K562 (cell line): ENCODE data around the gene IL1B. TPM values are rescaled to one million over a fixed set of nuclear protein-coding genes. Genes with fewer than 3 reads are reported as not detected.

ENCODE experiments used
- ATAC-seq: fragments of 200-7000 bp; cut with Tn5 transposase; 3 replicates; pipeline ENCODE4 v1.9.1; 2020; ENCODE audit warnings: moderate library complexity
- BruUV-seq: library from RNA; stranded (reverse); fragments of 400-500 nt; replicated peaks from 2 replicates; lab custom pipeline; 2021; lab: Mats Ljungman, UMichigan
- CTCF ChIA-PET: fragments of 300-600 bp; formaldehyde crosslinking; extraction: SDS; loops from one replicate; lab custom pipeline; 2021; ENCODE audit warnings: low intra/inter-chr PET ratio; lab: Yijun Ruan, JAX
- POLR2A ChIA-PET: fragments of 300-600, 350-650 bp; sonication (Branson Sonifier 250); formaldehyde crosslinking; extraction: SDS; loops from one replicate; lab custom pipeline; 2021; ENCODE audit warnings: antibody characterized with exemption, inconsistent platforms; lab: Yijun Ruan, JAX
- DNase-seq, 4 experiments: peaks; one replicate each; pipeline versions ENCODE4 v3.0.0 to v3.0.0-alpha.2; 2011 to 2018; ENCODE audit warnings: low spot score in 3 of 4, mixed read lengths in 3 of 4; ENCODE audit errors: extremely low read depth in 1 of 4
- FAIRE-seq: peaks from 2 replicates; lab custom pipeline; 2011; peaks lifted over from hg19 to GRCh38; lab: Jason Lieb, UNC
- H2AFZ ChIP-seq: 2 replicates; pipeline ENCODE4 v1.6.0; 2011; ENCODE audit warnings: low read depth, low read length, control low read depth, inconsistent platforms
- H3K27ac ChIP-seq: fragments of 200-600 bp; 3 replicates; pipeline ENCODE4 v1.8.0; 2011; ENCODE audit warnings: low read depth, mild to moderate bottlenecking, control low read depth, inconsistent platforms, low read length, moderate library complexity, mixed read lengths; ENCODE audit errors: extremely low read depth
- H3K27me3 ChIP-seq, 2 experiments: fragments of 300-600 bp in 1 of 2; 2 replicates in 1 of 2; 3 replicates in 1 of 2; pipeline versions ENCODE4 v1.6.0 to v1.8.0; 2011; ENCODE audit warnings: inconsistent platforms in 2 of 2, low read length in 2 of 2, mild to moderate bottlenecking in 1 of 2, mixed read lengths in 1 of 2, moderate library complexity in 1 of 2; ENCODE audit not compliant: control insufficient read depth in 2 of 2, insufficient read depth in 2 of 2
- H3K36me3 ChIP-seq: fragments of 300-600 bp; 3 replicates; pipeline ENCODE4 v1.8.0; 2011; ENCODE audit warnings: mild to moderate bottlenecking, low read length, inconsistent platforms; ENCODE audit not compliant: control insufficient read depth, insufficient read depth
- H3K4me1 ChIP-seq, 2 experiments: fragments of 200-600 bp in 1 of 2; replicated peaks in 1 of 2; 2 replicates in 1 of 2; 3 replicates in 1 of 2; pipeline versions ENCODE4 v1.5.1 to v1.8.0; 2011; ENCODE audit warnings: inconsistent platforms in 2 of 2, low read length in 2 of 2, mild to moderate bottlenecking in 1 of 2, mixed read lengths in 1 of 2, moderate library complexity in 1 of 2; ENCODE audit not compliant: control insufficient read depth in 2 of 2, insufficient read depth in 2 of 2
- H3K4me2 ChIP-seq: 2 replicates; pipeline ENCODE4 v1.6.1; 2011; ENCODE audit warnings: low read length, control low read depth, inconsistent platforms, mixed read lengths; ENCODE audit not compliant: insufficient read depth
- H3K4me3 ChIP-seq: fragments of 200-600 bp; sonication (generic), shearing (Covaris generic); 2 replicates; pipeline ENCODE4 v1.5.1; 2016; ENCODE audit warnings: control low read depth, inconsistent platforms
- H3K79me2 ChIP-seq: fragments of 200-600 bp; 3 replicates; pipeline ENCODE4 v1.8.0; 2011; ENCODE audit warnings: low read length, inconsistent platforms; ENCODE audit not compliant: control insufficient read depth, insufficient read depth
- H3K9ac ChIP-seq, 2 experiments: 2 replicates each; pipeline versions ENCODE4 v1.6.0 to v1.6.1; 2011; ENCODE audit warnings: low read depth in 2 of 2, low read length in 2 of 2, control low read depth in 1 of 2, inconsistent platforms in 1 of 2, mild to moderate bottlenecking in 1 of 2, mixed read lengths in 1 of 2; ENCODE audit not compliant: insufficient read depth in 1 of 2
- H3K9me1 ChIP-seq: one replicate; pipeline ENCODE4 v1.6.0; 2011; ENCODE audit warnings: inconsistent platforms, mild to moderate bottlenecking, low read length, moderate library complexity; ENCODE audit not compliant: control insufficient read depth, insufficient read depth
- H3K9me3 ChIP-seq: replicated peaks from 2 replicates; pipeline ENCODE4 v1.5.1; 2011; ENCODE audit warnings: low read depth, low read length, inconsistent platforms; ENCODE audit not compliant: control insufficient read depth, insufficient read depth
- H4K20me1 ChIP-seq: replicated peaks from 2 replicates; pipeline ENCODE4 v1.6.1; 2011; ENCODE audit warnings: low read length, inconsistent platforms, mixed read lengths; ENCODE audit not compliant: control insufficient read depth, insufficient read depth
- FOXJ3 ChIP-seq: sonication (generic); formaldehyde crosslinking; IDR thresholded peaks from 2 replicates; pipeline ENCODE4 v1.4.0; 2020; ENCODE audit warnings: mild to moderate bottlenecking, missing genetic modification reagents
- MTA2 ChIP-seq: fragments of 450-650 bp; IDR thresholded peaks from 2 replicates; pipeline ENCODE4 v1.6.1; 2016; ENCODE audit warnings: low read depth
- ZNF134 ChIP-seq: fragments of 250-450 bp; sonication (Bioruptor Pico); conservative IDR thresholded peaks from 2 replicates; pipeline ENCODE4 v1.4.0; 2020
- ZNF212 ChIP-seq: fragments of 450-650 bp; formaldehyde crosslinking; IDR thresholded peaks from 2 replicates; pipeline ENCODE4 v1.4.0; 2020; ENCODE audit warnings: mild to moderate bottlenecking
- ZNF354B ChIP-seq: fragments of 250-450 bp; sonication (Bioruptor Pico); IDR thresholded peaks from 2 replicates; pipeline ENCODE4 v1.4.0; 2020
- ZNF384 ChIP-seq: IDR thresholded peaks from 2 replicates; pipeline ENCODE4 v1.6.1; 2012; ENCODE audit warnings: low read depth, low read length, improper control_type of control experiment
- ZNF584 ChIP-seq: fragments of 200-800 bp; sonication (Bioruptor generic); IDR thresholded peaks from 2 replicates; pipeline ENCODE4 v1.6.1; 2016; ENCODE audit warnings: low read depth, mild to moderate bottlenecking, missing genetic modification characterization, missing compliant biosample characterization
- WGBS: fragments of 100-300 bp; shearing (Covaris generic); methylation state at CpG from one replicate; pipeline ENCODE4 v1.1.6; 2016; ENCODE audit warnings: low coverage, mixed read lengths; ENCODE audit not compliant: insufficient coverage; ENCODE audit errors: missing lambda C conversion rate; 5-methylcytosine and 5-hydroxymethylcytosine counted together
- in situ Hi-C: fragments of 300-500 bp; cut with MboI; formaldehyde crosslinking; loops from 4 replicates; pipeline ENCODE4 v1.15.0; 2018; ENCODE audit warnings: inconsistent platforms, mixed read lengths
- intact Hi-C: fragments of 100-400 bp; cut with micrococcal nuclease; formaldehyde crosslinking; loops from 2 replicates; pipeline ENCODE4 v1.14.2; 2022
- polyA plus RNA-seq, 8 experiments: library from polyadenylated mRNA; depleted of rRNA in 4 of 8; stranded (reverse) in 5 of 8; unstranded in 3 of 8; fragments of >200 nt; fragmentation: Nextera tagmentation in 2 of 8; fragmentation: Illumina TruSeq in 1 of 8; extraction: Ambion mirVana in 2 of 8; extraction: Trizol in 1 of 8; gene quantifications; 2 replicates each; pipeline versions ENCODE4 v1.2.1 to v1.2.3, GENCODE V29; 2011 to 2014; ENCODE audit warnings: inconsistent platforms in 1 of 8, missing spikeins in 1 of 8
- total RNA-seq, 7 experiments: library from RNA; depleted of rRNA in 6 of 7; stranded (reverse); fragments of >200 nt in 6 of 7; fragmentation: Illumina TruSeq in 2 of 7; extraction: Trizol in 2 of 7; gene quantifications; 2 replicates each; pipeline versions ENCODE4 v1.2.1 to v1.2.3, GENCODE V29; 2011 to 2021; ENCODE audit warnings: low replicate concordance in 1 of 7
- TF ChIP-seq, protein P1 (sequence below): fragments of 250-450 bp; sonication (Bioruptor Pico); IDR thresholded peaks from 2 replicates; pipeline ENCODE4 v1.5.0; 2020; ENCODE audit warnings: mild to moderate bottlenecking
- TF ChIP-seq, protein P2 (sequence below): fragments of 250-450 bp; sonication (Bioruptor Pico); IDR thresholded peaks from 2 replicates; pipeline ENCODE4 v1.5.1; 2021; ENCODE audit warnings: mild to moderate bottlenecking

Gene IL1B
- total and polyA plus RNA-seq, 9 of the 15 experiments (the other 6 are each of a cell fraction or from before 2014, with no cell fraction given), result 0.29 TPM; not detected in 8

DNA sequence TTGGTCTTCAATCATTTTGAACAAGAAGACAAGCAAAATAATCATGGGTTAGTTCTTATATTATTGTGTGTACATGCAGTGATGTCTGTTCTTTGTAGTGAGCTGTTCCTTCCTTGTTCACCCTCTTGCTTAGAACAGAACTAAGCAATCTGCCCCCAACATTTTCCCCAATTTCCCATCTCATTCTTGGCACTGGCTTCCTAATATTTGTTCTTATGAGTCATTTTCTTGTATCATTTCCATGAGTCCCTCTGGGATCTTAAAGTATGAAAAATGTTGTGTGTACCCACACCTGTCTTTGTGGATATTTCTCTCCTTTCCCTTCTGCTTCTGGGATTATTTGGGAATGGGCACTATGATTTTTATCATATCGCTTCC is 3.5 kb upstream of the IL1B start:
- WGBS, result 0% methylated on average over 1 of the region's 1 CpG
- CTCF ChIA-PET, result interaction anchor here (0.6 kb wide), 1 partner anchor 244 kb away, joined by 3 read pairs; no protein-coding TSS in a partner anchor

More for the DNA sequence above, 3.5 kb upstream of the IL1B start:
- no peaks in the 10 kb centered on the region for H3K36me3 ChIP-seq
- no peak overlapping the region for H2AFZ ChIP-seq
- H3K4me3 ChIP-seq, result no peak overlapping the region
- intact Hi-C loops (no loop called here), in situ Hi-C loops (no loop called here)
- H4K20me1 ChIP-seq, result no peaks in the 10 kb centered on the region; the same call in 1 of the 2 replicates
- H3K27me3 ChIP-seq, result peaks cover 34 to 47% of the 10 kb centered on the region in 2 experiments
- FAIRE-seq (no peak), ATAC-seq (no peak), DNase-seq (no peak)
- H3K9ac ChIP-seq, result no peak overlapping the region
- H3K79me2 ChIP-seq, result no peaks in the 10 kb centered on the region
- H3K4me2 ChIP-seq, result no peak overlapping the region
- POLR2A ChIA-PET, result interaction anchor here (1.1 kb wide), 1 partner anchor 11 kb away, joined by 3 read pairs; no protein-coding TSS in a partner anchor
- H3K9me3 ChIP-seq, result no peaks in the 10 kb centered on the region
- H3K4me1 ChIP-seq, result no peaks in the 10 kb centered on the region
- no peak for TF ChIP-seq ZNF384
- no peak for TF ChIP-seq ZNF354B (CRISPR knock-in tag)
- TF ChIP-seq ZNF212, result no peak
- no peak for TF ChIP-seq ZNF134 (CRISPR knock-in tag)
- no peak for TF ChIP-seq MTA2
- TF ChIP-seq, protein P1, sequence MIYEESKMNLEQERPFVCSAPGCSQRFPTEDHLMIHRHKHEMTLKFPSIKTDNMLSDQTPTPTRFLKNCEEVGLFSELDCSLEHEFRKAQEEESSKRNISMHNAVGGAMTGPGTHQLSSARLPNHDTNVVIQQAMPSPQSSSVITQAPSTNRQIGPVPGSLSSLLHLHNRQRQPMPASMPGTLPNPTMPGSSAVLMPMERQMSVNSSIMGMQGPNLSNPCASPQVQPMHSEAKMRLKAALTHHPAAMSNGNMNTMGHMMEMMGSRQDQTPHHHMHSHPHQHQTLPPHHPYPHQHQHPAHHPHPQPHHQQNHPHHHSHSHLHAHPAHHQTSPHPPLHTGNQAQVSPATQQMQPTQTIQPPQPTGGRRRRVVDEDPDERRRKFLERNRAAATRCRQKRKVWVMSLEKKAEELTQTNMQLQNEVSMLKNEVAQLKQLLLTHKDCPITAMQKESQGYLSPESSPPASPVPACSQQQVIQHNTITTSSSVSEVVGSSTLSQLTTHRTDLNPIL, result no peak
- TF ChIP-seq ZNF584 (CRISPR knock-in tag), result no peak
- TF ChIP-seq FOXJ3, result no peak
- TF ChIP-seq, protein P2, sequence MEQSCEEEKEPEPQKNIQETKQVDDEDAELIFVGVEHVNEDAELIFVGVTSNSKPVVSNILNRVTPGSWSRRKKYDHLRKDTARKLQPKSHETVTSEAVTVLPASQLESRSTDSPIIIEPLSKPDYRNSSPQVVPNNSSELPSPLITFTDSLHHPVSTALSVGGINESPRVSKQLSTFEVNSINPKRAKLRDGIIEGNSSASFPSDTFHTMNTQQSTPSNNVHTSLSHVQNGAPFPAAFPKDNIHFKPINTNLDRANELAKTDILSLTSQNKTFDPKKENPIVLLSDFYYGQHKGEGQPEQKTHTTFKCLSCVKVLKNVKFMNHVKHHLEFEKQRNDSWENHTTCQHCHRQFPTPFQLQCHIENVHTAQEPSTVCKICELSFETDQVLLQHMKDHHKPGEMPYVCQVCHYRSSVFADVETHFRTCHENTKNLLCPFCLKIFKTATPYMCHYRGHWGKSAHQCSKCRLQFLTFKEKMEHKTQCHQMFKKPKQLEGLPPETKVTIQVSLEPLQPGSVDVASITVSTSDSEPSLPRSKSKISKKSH (CRISPR knock-in tag), result no peak
- H3K27ac ChIP-seq, result no peak overlapping the region
- no TSS peak for BruUV-seq
- no peaks in the 10 kb centered on the region for H3K9me1 ChIP-seq
